ENCODE measurements around the gene LARGE1. TPM values are rescaled to one million over a fixed set of nuclear protein-coding genes. Genes with fewer than 3 reads are reported as not detected.

Gene LARGE1
- total RNA-seq, 1 experiment from 2014 or later: 1.5 TPM

DNA sequence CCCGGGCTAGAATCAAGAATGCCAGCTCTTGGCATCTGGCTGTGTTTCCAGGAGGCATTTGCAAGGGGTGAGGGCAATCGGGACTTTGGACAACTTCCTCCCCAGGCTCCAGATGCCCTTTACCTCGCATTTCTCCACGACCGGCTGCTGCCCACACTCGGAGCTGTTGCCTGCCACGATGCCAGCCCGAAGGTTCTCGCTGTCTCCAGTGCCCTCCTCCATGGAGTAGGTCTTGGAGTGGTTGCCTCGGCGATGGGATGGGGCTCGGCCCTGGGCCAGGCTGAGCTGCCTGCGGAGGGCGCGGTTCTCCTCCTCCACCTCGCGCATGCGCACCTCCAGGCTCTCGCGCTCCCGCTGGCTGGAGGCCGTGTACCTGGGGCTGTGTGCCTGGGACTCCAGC lies 270.0 kb downstream of the LARGE1 start (continued):
- TF ChIP-seq, protein P1, sequence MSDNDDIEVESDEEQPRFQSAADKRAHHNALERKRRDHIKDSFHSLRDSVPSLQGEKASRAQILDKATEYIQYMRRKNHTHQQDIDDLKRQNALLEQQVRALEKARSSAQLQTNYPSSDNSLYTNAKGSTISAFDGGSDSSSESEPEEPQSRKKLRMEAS (IDR thresholded peaks at IDR 0.05): no peak
- TF ChIP-seq YY1 (IDR thresholded peaks at IDR 0.05; ENCODE audit: extremely low read depth, insufficient replicate concordance, low read depth, low read length): no peak
- no peak for TF ChIP-seq CEBPB (IDR thresholded peaks at IDR 0.05; ENCODE audit: low read depth)
- no peak for TF ChIP-seq TCF7L2 (IDR thresholded peaks at IDR 0.05; ENCODE audit: borderline replicate concordance, extremely low read depth, insufficient read depth, insufficient read length)
- TF ChIP-seq JUND (IDR thresholded peaks at IDR 0.05): no peak

DNA sequence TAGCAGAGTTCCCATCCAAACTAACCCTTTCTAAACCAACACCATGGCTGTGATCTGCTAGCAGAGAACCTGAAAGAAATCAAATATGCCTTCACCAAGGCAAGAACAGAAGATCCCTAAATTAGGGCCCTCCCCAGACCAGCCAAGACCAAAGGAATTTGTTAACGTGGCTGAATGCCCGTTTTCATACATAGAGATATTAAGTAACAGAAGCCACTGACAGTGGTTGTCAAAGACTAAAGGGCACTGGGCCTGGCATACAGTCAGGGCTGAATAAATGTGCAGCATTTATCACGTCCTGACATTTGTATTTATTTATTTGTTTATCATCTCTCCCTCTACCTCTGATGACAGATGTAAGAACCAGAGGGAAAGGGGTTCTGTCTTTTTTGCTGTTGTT lies 271.8 kb downstream of the LARGE1 start:
- no peaks in the 10 kb centered on the region for H3K9me2 ChIP-seq (ENCODE audit: insufficient read depth)
- H3K4me1 ChIP-seq (ENCODE audit: control insufficient read depth in 1 of 2, insufficient read depth in 2 of 2, low read length in 2 of 2): no peaks in the 10 kb centered on the region
- no peaks in the 10 kb centered on the region for H3K79me2 ChIP-seq (ENCODE audit: insufficient read depth, low read length)
- no TSS peak for BruUV-seq (replicated peaks)
- ChIA-PET POLR2A (no interaction called here), RAD21 (ENCODE audit: low non-redundant PET in 1 of 2, low total read pairs in 2 of 2, uncharacterized antibody in 2 of 2, unreplicated experiment in 2 of 2) (no interaction called here), CTCF (no interaction called here)
- TF ChIP-seq CEBPB (IDR thresholded peaks at IDR 0.05; ENCODE audit: low read depth): no peak
- no peak for TF ChIP-seq ZFX (IDR thresholded peaks at IDR 0.05)
- TF ChIP-seq EGR1 (IDR thresholded peaks at IDR 0.05; ENCODE audit: low read depth): no peak
- H3K27me3 ChIP-seq (ENCODE audit: insufficient read depth, low read length): no peaks in the 10 kb centered on the region
- no peak overlapping the region for H3K4me3 ChIP-seq (replicated peaks in 1 of 2; ENCODE audit: low read depth in 1 of 2, low read length in 2 of 2)
- DNase-seq (ENCODE audit: low read depth, low spot score) (no peak), ATAC-seq (no peak)
- no peak overlapping the region for H3K9ac ChIP-seq (ENCODE audit: low read length)
- H3K36me3 ChIP-seq (ENCODE audit: control insufficient read depth in 1 of 2, insufficient read depth in 2 of 2, low read length in 2 of 2): no peaks in the 10 kb centered on the region
- H3K4me2 ChIP-seq (ENCODE audit: low read length): no peak overlapping the region
- H2AFZ ChIP-seq (ENCODE audit: low read depth, low read length, poor library complexity, severe bottlenecking): no peak overlapping the region
- no peaks in the 10 kb centered on the region for H4K20me1 ChIP-seq (ENCODE audit: insufficient read depth)
- H3K9me3 ChIP-seq (ENCODE audit: control insufficient read depth in 1 of 2, insufficient read depth in 1 of 2, low read depth in 1 of 2, low read length in 2 of 2): peaks cover 3 to 21% of the 10 kb centered on the region in 2 experiments; a peak in 2 of 4 replicates
- no peak overlapping the region for H3K27ac ChIP-seq (ENCODE audit: low read depth, low read length)
- intact Hi-C loops (cut with micrococcal nuclease): no loop called here

DNA sequence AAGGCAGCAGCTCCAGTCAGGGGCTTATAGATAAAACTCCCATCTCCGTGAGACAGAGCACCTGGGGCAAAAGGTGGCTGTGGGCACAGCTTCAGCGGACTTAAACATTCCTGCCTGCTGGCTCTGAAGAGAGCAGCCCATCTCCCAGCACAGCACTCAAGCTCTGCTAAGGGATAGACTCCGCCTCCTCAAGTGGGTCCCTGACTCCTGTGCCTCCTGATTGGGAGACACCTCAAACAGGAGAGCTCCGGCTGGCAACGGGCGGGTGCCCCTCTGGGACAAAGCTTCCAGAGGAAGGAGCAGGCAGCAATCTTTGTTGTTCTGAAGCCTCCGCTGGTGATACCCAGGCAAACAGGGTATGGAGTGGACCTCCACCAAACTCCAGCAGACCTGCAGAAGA lies 279.4 kb downstream of the LARGE1 start:
- Histone ChIP-seq H3K27ac (ENCODE audit: low read depth, low read length) (no peak overlapping the region), H3K9ac (ENCODE audit: low read length) (no peak overlapping the region), H3K9me3 (ENCODE audit: control insufficient read depth in 1 of 2, insufficient read depth in 1 of 2, low read depth in 1 of 2, low read length in 2 of 2) (peaks cover 0 to 9% of the 10 kb centered on the region in 2 experiments; a peak in 2 of 4 replicates), H3K9me2 (ENCODE audit: insufficient read depth) (no peaks in the 10 kb centered on the region), H2AFZ (ENCODE audit: low read depth, low read length, poor library complexity, severe bottlenecking) (no peak overlapping the region), H3K79me2 (ENCODE audit: insufficient read depth, low read length) (no peaks in the 10 kb centered on the region), H3K4me2 (ENCODE audit: low read length) (no peak overlapping the region), H3K4me1 (ENCODE audit: control insufficient read depth in 1 of 2, insufficient read depth in 2 of 2, low read length in 2 of 2) (no peaks in the 10 kb centered on the region), H3K4me3 (replicated peaks in 1 of 2; ENCODE audit: low read depth in 1 of 2, low read length in 2 of 2) (no peak overlapping the region), H4K20me1 (ENCODE audit: insufficient read depth) (no peaks in the 10 kb centered on the region), H3K27me3 (ENCODE audit: insufficient read depth, low read length) (no peaks in the 10 kb centered on the region), H3K36me3 (ENCODE audit: control insufficient read depth in 1 of 2, insufficient read depth in 2 of 2, low read length in 2 of 2) (no peaks in the 10 kb centered on the region)
- ATAC-seq (no peak), DNase-seq (ENCODE audit: low read depth, low spot score) (no peak)
- TF ChIP-seq, protein P2, sequence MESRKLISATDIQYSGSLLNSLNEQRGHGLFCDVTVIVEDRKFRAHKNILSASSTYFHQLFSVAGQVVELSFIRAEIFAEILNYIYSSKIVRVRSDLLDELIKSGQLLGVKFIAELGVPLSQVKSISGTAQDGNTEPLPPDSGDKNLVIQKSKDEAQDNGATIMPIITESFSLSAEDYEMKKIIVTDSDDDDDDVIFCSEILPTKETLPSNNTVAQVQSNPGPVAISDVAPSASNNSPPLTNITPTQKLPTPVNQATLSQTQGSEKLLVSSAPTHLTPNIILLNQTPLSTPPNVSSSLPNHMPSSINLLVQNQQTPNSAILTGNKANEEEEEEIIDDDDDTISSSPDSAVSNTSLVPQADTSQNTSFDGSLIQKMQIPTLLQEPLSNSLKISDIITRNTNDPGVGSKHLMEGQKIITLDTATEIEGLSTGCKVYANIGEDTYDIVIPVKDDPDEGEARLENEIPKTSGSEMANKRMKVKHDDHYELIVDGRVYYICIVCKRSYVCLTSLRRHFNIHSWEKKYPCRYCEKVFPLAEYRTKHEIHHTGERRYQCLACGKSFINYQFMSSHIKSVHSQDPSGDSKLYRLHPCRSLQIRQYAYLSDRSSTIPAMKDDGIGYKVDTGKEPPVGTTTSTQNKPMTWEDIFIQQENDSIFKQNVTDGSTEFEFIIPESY (IDR thresholded peaks at IDR 0.05; ENCODE audit: extremely low read depth, insufficient replicate concordance, low read length): no peak
- no TSS peak for BruUV-seq (replicated peaks)
- intact Hi-C loops (cut with micrococcal nuclease): no loop called here
- RAD21 ChIA-PET (ENCODE audit: low non-redundant PET in 1 of 2, low total read pairs in 2 of 2, uncharacterized antibody in 2 of 2, unreplicated experiment in 2 of 2): no interaction called here
- CTCF ChIA-PET: no interaction called here
- POLR2A ChIA-PET: no interaction called here
